GM23338 (cell line): Measurements from ENCODE around the gene CXCL1.

Experiments used
- CREB1 ChIP-seq: fragments of 250-450 bp; sonication (Bioruptor Pico); IDR thresholded peaks from 2 replicates; pipeline ENCODE4 v1.5.0; 2020; ENCODE audit warnings: low read depth, mild to moderate bottlenecking, moderate library complexity
- CTCF ChIP-seq, 2 experiments: fragments of 200-600 bp in 1 of 2; sonication (generic) in 1 of 2; conservative IDR thresholded peaks; 2 replicates each; pipeline versions ENCODE4 v1.5.1 to v1.6.1; 2016 to 2017; ENCODE audit warnings: antibody characterized with exemption in 2 of 2, low read depth in 2 of 2, mild to moderate bottlenecking in 2 of 2, moderate library complexity in 1 of 2
- ETS1 ChIP-seq: IDR thresholded peaks from 2 replicates; pipeline ENCODE4 v1.6.1; 2016; ENCODE audit warnings: antibody characterized with exemption
- EZH2 ChIP-seq: fragments of 200-600 bp; sonication (generic); IDR thresholded peaks from one replicate; pipeline ENCODE4 v1.8.0; 2017; ENCODE audit warnings: antibody characterized with exemption, mild to moderate bottlenecking, low read depth; ENCODE audit not compliant: unreplicated experiment
- EZH2phosphoT487 ChIP-seq: fragments of 200-600 bp; sonication (generic); IDR thresholded peaks from one replicate; pipeline ENCODE4 v1.8.1; 2018; ENCODE audit warnings: antibody characterized with exemption; ENCODE audit not compliant: unreplicated experiment
- JUNB ChIP-seq: IDR thresholded peaks from one replicate; pipeline ENCODE4 v1.6.1; 2016; ENCODE audit warnings: antibody characterized with exemption; ENCODE audit not compliant: unreplicated experiment
- POLR2AphosphoS5 ChIP-seq: IDR thresholded peaks from 2 replicates; pipeline ENCODE4 v1.6.1; 2016; ENCODE audit warnings: antibody characterized with exemption, low read depth
- REST ChIP-seq: IDR thresholded peaks from one replicate; pipeline ENCODE4 v1.6.1; 2018; ENCODE audit warnings: antibody characterized with exemption; ENCODE audit not compliant: unreplicated experiment
- ZNF462 ChIP-seq: fragments of 250-450 bp; sonication (Bioruptor Pico); IDR thresholded peaks from 2 replicates; pipeline ENCODE4 v1.5.0; 2020; ENCODE audit warnings: mild to moderate bottlenecking, moderate library complexity

- TF ChIP-seq CTCF (conservative IDR thresholded peaks at IDR 0.05; ENCODE audit: low read depth in 2 of 2) (no peak), EZH2 (no peak), POLR2AphosphoS5 (no peak), EZH2phosphoT487 (no peak), ZNF462 (no peak), JUNB (no peak), CREB1 (CRISPR knock-in tag) (no peak), REST (no peak), ETS1 (no peak)
These were observed 47.9 kb upstream of the CXCL1 start for GRCh38 chr4:73821325-73821724.
